Measurements from ENCODE around the gene CTTNBP2NL.

- TF ChIP-seq, protein P1, sequence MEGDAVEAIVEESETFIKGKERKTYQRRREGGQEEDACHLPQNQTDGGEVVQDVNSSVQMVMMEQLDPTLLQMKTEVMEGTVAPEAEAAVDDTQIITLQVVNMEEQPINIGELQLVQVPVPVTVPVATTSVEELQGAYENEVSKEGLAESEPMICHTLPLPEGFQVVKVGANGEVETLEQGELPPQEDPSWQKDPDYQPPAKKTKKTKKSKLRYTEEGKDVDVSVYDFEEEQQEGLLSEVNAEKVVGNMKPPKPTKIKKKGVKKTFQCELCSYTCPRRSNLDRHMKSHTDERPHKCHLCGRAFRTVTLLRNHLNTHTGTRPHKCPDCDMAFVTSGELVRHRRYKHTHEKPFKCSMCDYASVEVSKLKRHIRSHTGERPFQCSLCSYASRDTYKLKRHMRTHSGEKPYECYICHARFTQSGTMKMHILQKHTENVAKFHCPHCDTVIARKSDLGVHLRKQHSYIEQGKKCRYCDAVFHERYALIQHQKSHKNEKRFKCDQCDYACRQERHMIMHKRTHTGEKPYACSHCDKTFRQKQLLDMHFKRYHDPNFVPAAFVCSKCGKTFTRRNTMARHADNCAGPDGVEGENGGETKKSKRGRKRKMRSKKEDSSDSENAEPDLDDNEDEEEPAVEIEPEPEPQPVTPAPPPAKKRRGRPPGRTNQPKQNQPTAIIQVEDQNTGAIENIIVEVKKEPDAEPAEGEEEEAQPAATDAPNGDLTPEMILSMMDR (IDR thresholded peaks at IDR 0.05) = no peak
- TF ChIP-seq POLR2A (IDR thresholded peaks at IDR 0.05) = no peak
Observed at GRCh38 chr1:112358061-112358770, 37.8 kb upstream of the CTTNBP2NL start.

All from testis (tissue), 2 donors.